SU-DHL-6 (cell line): Measurements from ENCODE around the gene FOXC2.

ENCODE experiments used
- H2AFZ ChIP-seq: fragments of 200-600 bp; sonication (generic); 2 replicates; pipeline ENCODE4 v1.6.1; 2014; ENCODE audit warnings: low read depth, mild to moderate bottlenecking, moderate library complexity, mixed read lengths, antibody characterized with exemption, low read length; ENCODE audit not compliant: severe bottlenecking
- H3F3A ChIP-seq: fragments of 200-600 bp; shearing (Covaris generic); 2 replicates; pipeline ENCODE4 v1.6.0; 2016; ENCODE audit warnings: antibody characterized with exemption, mild to moderate bottlenecking; ENCODE audit not compliant: insufficient read depth
- H3K27ac ChIP-seq: fragments of 200-600 bp; sonication (generic); 2 replicates; pipeline ENCODE4 v1.5.1; 2016; ENCODE audit warnings: low read depth, mild to moderate bottlenecking, low read length, moderate library complexity, mixed read lengths
- H3K27me3 ChIP-seq: fragments of 200-600 bp; sonication (generic), shearing (Covaris generic); 2 replicates; pipeline ENCODE4 v1.6.0; 2014; ENCODE audit warnings: mild to moderate bottlenecking, low read length
- H3K36me3 ChIP-seq: fragments of 200-600 bp; sonication (generic); 2 replicates; pipeline ENCODE4 v1.6.1; 2014; ENCODE audit warnings: mild to moderate bottlenecking, low read length, mixed read lengths
- H3K4me2 ChIP-seq: fragments of 300-600, 200-600 bp; shearing (Covaris generic), sonication (generic); 2 replicates; pipeline ENCODE4 v1.6.0; 2014; ENCODE audit warnings: low read length, low read depth, mild to moderate bottlenecking; ENCODE audit not compliant: poor library complexity, severe bottlenecking
- H3K4me3 ChIP-seq: fragments of 200-600 bp; sonication (generic); 2 replicates; pipeline ENCODE4 v1.5.1; 2014; ENCODE audit warnings: antibody characterized with exemption, low read length, mild to moderate bottlenecking, mixed read lengths; ENCODE audit not compliant: insufficient read depth, poor library complexity, severe bottlenecking
- H3K79me2 ChIP-seq: fragments of 200-600 bp; sonication (generic); 2 replicates; pipeline ENCODE4 v1.6.1; 2014; ENCODE audit warnings: mild to moderate bottlenecking, low read length, moderate library complexity; ENCODE audit not compliant: insufficient read depth
- H3K9ac ChIP-seq: fragments of 200-600 bp; sonication (generic); 2 replicates; pipeline ENCODE4 v1.7.0; 2014; ENCODE audit warnings: mild to moderate bottlenecking, low read length
- H3K9me2 ChIP-seq: fragments of 200-600 bp; sonication (generic); replicated peaks from 2 replicates; pipeline ENCODE4 v1.6.1; 2014; ENCODE audit warnings: low read length; ENCODE audit not compliant: insufficient read depth
- H3K9me3 ChIP-seq: fragments of 200-600 bp; sonication (generic); 2 replicates; pipeline ENCODE4 v1.6.1; 2014; ENCODE audit warnings: low read length, mixed read lengths; ENCODE audit not compliant: insufficient read depth
- H4K20me1 ChIP-seq: fragments of 200-600 bp; sonication (generic); 2 replicates; pipeline ENCODE4 v1.6.1; 2014; ENCODE audit warnings: low read depth, mild to moderate bottlenecking, antibody characterized with exemption, low read length, moderate library complexity, mixed read lengths
- EZH2phosphoT487 ChIP-seq: fragments of 200-600 bp; sonication (generic), shearing (Covaris generic); conservative IDR thresholded peaks from 2 replicates; pipeline ENCODE4 v1.6.1; 2018; ENCODE audit warnings: mild to moderate bottlenecking, antibody characterized with exemption, low read length, moderate library complexity, mixed read lengths
- TF ChIP-seq, protein P1 (sequence below): fragments of 200-600 bp; sonication (generic); IDR thresholded peaks from one replicate; pipeline ENCODE4 v1.5.1; 2017; ENCODE audit warnings: antibody characterized with exemption, mild to moderate bottlenecking, low read length, moderate library complexity; ENCODE audit not compliant: insufficient read depth, poor library complexity, severe bottlenecking

Gene FOXC2

GRCh38 chr16:86573215-86573614, 6.6 kb downstream of the FOXC2 start:
- Histone ChIP-seq H3K9me3 (no peaks in the 10 kb centered on the region), H3K36me3 (no peaks in the 10 kb centered on the region), H3K79me2 (no peaks in the 10 kb centered on the region), H3F3A (0 out of 2 replicates have a peak, but pooled peaks cover 4% of the 10 kb centered on the region), H4K20me1 (no peaks in the 10 kb centered on the region), H3K9ac (no peak overlapping the region), H3K27me3 (no peaks in the 10 kb centered on the region), H3K9me2 (no peaks in the 10 kb centered on the region), H3K4me3 (no peak overlapping the region), H2AFZ (no peak overlapping the region), H3K27ac (no peak overlapping the region), H3K4me2 (no peak overlapping the region)
- TF ChIP-seq EZH2phosphoT487: no peak

- H3K4me3 ChIP-seq: no peak overlapping the region
- no peak for TF ChIP-seq EZH2phosphoT487
- TF ChIP-seq, protein P1, sequence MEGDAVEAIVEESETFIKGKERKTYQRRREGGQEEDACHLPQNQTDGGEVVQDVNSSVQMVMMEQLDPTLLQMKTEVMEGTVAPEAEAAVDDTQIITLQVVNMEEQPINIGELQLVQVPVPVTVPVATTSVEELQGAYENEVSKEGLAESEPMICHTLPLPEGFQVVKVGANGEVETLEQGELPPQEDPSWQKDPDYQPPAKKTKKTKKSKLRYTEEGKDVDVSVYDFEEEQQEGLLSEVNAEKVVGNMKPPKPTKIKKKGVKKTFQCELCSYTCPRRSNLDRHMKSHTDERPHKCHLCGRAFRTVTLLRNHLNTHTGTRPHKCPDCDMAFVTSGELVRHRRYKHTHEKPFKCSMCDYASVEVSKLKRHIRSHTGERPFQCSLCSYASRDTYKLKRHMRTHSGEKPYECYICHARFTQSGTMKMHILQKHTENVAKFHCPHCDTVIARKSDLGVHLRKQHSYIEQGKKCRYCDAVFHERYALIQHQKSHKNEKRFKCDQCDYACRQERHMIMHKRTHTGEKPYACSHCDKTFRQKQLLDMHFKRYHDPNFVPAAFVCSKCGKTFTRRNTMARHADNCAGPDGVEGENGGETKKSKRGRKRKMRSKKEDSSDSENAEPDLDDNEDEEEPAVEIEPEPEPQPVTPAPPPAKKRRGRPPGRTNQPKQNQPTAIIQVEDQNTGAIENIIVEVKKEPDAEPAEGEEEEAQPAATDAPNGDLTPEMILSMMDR: no peak
- no peak overlapping the region for H3K27ac ChIP-seq
Measured at GRCh38 chr16:86573646-86574508, 7.2 kb downstream of the FOXC2 start.

DNA sequence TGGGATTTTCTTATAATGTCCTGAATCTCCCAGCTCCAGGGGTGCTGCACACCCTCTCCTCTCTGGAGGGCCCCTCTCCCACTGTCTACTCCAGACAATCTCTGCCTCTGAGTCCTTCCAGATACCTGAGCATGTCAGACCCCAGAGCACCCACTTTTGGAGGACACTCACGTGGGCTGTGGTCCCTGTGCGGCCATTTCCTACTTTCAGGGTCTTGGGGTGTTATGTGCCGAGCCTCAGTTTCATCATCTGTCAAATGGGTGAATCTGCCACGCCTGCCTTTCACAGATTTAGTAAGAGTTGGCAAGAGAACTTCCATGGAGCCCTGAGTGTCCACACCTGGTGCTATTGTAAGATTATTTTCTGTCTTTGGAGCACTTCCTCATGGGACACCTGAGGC, 8.0 kb downstream of the FOXC2 start:
- Histone ChIP-seq H3F3A (0 out of 2 replicates have a peak, but pooled peaks cover 2% of the 10 kb centered on the region), H3K9ac (no peak overlapping the region), H2AFZ (no peak overlapping the region), H3K27ac (no peak overlapping the region), H3K27me3 (no peaks in the 10 kb centered on the region), H4K20me1 (no peaks in the 10 kb centered on the region), H3K36me3 (no peaks in the 10 kb centered on the region), H3K79me2 (no peaks in the 10 kb centered on the region), H3K9me2 (no peaks in the 10 kb centered on the region), H3K4me3 (no peak overlapping the region), H3K4me2 (no peak overlapping the region), H3K9me3 (no peaks in the 10 kb centered on the region)
- TF ChIP-seq, protein P1: no peak
- TF ChIP-seq EZH2phosphoT487: no peak

More at GRCh38 chr16:86573646-86574508, 7.2 kb downstream of the FOXC2 start:
- Histone ChIP-seq H3K9ac (no peak overlapping the region), H3K9me3 (no peaks in the 10 kb centered on the region), H2AFZ (no peak overlapping the region), H3K36me3 (no peaks in the 10 kb centered on the region), H3F3A (0 out of 2 replicates have a peak, but pooled peaks cover 4% of the 10 kb centered on the region), H4K20me1 (no peaks in the 10 kb centered on the region), H3K4me2 (no peak overlapping the region), H3K79me2 (no peaks in the 10 kb centered on the region), H3K9me2 (no peaks in the 10 kb centered on the region), H3K27me3 (no peaks in the 10 kb centered on the region)

DNA sequence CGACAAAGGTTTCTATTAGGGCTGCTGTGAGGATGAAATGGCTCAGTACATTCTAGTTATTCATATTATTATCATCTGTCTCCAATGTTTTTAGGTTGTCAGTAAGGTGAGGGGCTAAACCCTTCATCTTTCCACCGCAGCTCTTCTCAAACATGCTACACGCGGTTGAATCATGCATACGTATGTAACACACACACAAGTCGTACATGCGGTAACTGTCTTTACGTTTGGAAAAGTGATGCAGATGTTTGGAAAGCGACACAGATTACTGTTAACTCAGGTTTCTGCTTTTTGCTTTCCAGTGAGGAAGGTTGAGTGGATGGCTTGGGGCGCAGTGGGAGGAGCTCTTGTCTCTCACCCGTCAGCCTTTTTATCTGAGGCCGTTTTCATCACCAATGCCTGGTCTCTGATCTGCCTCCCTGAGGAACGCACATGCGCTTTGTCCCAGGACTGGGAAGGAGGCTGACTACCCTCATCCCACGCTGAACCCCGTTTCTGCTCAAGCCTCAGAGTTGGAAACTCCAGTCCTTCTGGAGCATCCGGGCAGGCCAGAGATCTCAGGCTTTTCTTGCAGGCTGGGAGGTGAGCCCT, 8.6 kb downstream of the FOXC2 start:
- no peak for TF ChIP-seq EZH2phosphoT487
- TF ChIP-seq, protein P1: no peak
- H3K27me3 ChIP-seq: no peaks in the 10 kb centered on the region

More for the DNA sequence above, 8.6 kb downstream of the FOXC2 start:
- Histone ChIP-seq H4K20me1 (no peaks in the 10 kb centered on the region), H3K4me2 (no peak overlapping the region), H3K4me3 (no peak overlapping the region), H3F3A (no peaks in the 10 kb centered on the region), H3K9me3 (no peaks in the 10 kb centered on the region), H3K27ac (no peak overlapping the region), H2AFZ (no peak overlapping the region), H3K9ac (no peak overlapping the region), H3K79me2 (no peaks in the 10 kb centered on the region), H3K36me3 (no peaks in the 10 kb centered on the region), H3K9me2 (no peaks in the 10 kb centered on the region)
